CD4-positive, alpha-beta T cell treated with Interleukin-10 for 1 hour (primary cell): Measurements from ENCODE around the gene ZBED4.
A peak's percentile ranks its signal among the peaks of the same experiment; 100 is the strongest.
"Not testable (repeated sequence)": the region's sequence is repeated elsewhere in the genome, so short reads cannot be mapped to it uniquely, and the experiment has no call there.

Experiments
- DNase-seq: peaks from one replicate; pipeline ENCODE4 v3.0.0-alpha.2; 2020

ZBED4 gene

GRCh38 chr22:49827853-49828598, 25.6 kb upstream of the ZBED4 start, which contains the start of gene BRD1:
Gene BRD1, minus strand, starts transcription at chr22:49827873. Its CDS starts 3,556 bp downstream, at chr22:49824317.
- DNase-seq = peak; percentile 62

- no peak for DNase-seq
Measured at GRCh38 chr22:49828599-49828965, 25.1 kb upstream of the ZBED4 start.

- no peak for DNase-seq
Measured at GRCh38 chr22:49829044-49829853, 24.4 kb upstream of the ZBED4 start.

GRCh38 chr22:49833340-49834007, 20.2 kb upstream of the ZBED4 start:
- DNase-seq = no peak

GRCh38 chr22:49838771-49839717, 14.6 kb upstream of the ZBED4 start:
- DNase-seq = peak; percentile 94

- no peak for DNase-seq
Measured at GRCh38 chr22:49845241-49845640, 8.4 kb upstream of the ZBED4 start.

- DNase-seq = no peak
Measured at GRCh38 chr22:49845666-49846459, 7.8 kb upstream of the ZBED4 start.

GRCh38 chr22:49847751-49848689, 5.6 kb upstream of the ZBED4 start:
- no peak for DNase-seq

- DNase-seq = no peak
Measured at GRCh38 chr22:49848690-49849160, 4.9 kb upstream of the ZBED4 start.

- peak; percentile 31 for DNase-seq
Measured at GRCh38 chr22:49849161-49850020, 4.3 kb upstream of the ZBED4 start.

- DNase-seq = no peak
Measured at GRCh38 chr22:49850021-49850911, 3.4 kb upstream of the ZBED4 start.

GRCh38 chr22:49850959-49851802, 2.5 kb upstream of the ZBED4 start:
- DNase-seq = no peak

- not testable (repeated sequence) for DNase-seq
Measured at GRCh38 chr22:49852568-49852897, 1.1 kb upstream of the ZBED4 start.

- DNase-seq = peak; percentile 31
Measured at GRCh38 chr22:49853981-49854831, 562 bp downstream of the ZBED4 start.

- DNase-seq = no peak
Measured at GRCh38 chr22:49855251-49855911, 1.7 kb downstream of the ZBED4 start.

GRCh38 chr22:49856343-49856742, 2.7 kb downstream of the ZBED4 start:
- no peak for DNase-seq
